22Rv1 (cell line): Measurements from ENCODE around the gene CLEC4F.

ENCODE experiments used
- H3K27ac ChIP-seq: fragments of 450-650 bp; 2 replicates; pipeline ENCODE4 v1.5.1; 2017
- CTCF ChIP-seq: fragments of 450-650 bp; IDR thresholded peaks from 2 replicates; pipeline ENCODE4 v1.5.1; 2017; ENCODE audit warnings: mild to moderate bottlenecking
- ZFX ChIP-seq: fragments of 450-650 bp; IDR thresholded peaks from 2 replicates; pipeline ENCODE4 v1.6.1; 2017; ENCODE audit warnings: antibody characterized with exemption, borderline replicate concordance

CLEC4F gene

GRCh38 chr2:70784320-70784719 lies 36.1 kb downstream of the CLEC4F start:
- TF ChIP-seq ZFX (no peak), CTCF (no peak)
- no peak overlapping the region for H3K27ac ChIP-seq

GRCh38 chr2:70779911-70780545 lies 40.4 kb downstream of the CLEC4F start:
- H3K27ac ChIP-seq: no peak overlapping the region
- no peak for TF ChIP-seq ZFX
- TF ChIP-seq CTCF: no peak

GRCh38 chr2:70779491-70779890 lies 40.9 kb downstream of the CLEC4F start:
- TF ChIP-seq CTCF (no peak), ZFX (no peak)
- no peak overlapping the region for H3K27ac ChIP-seq

- no peak for TF ChIP-seq CTCF
- no peak for TF ChIP-seq ZFX
- no peak overlapping the region for H3K27ac ChIP-seq
Observed at GRCh38 chr2:70778676-70779075, 41.7 kb downstream of the CLEC4F start.

- TF ChIP-seq ZFX (no peak), CTCF (no peak)
- no peak overlapping the region for H3K27ac ChIP-seq
Observed at GRCh38 chr2:70777450-70777849, 42.9 kb downstream of the CLEC4F start.

GRCh38 chr2:70776266-70776665 lies 44.1 kb downstream of the CLEC4F start:
- H3K27ac ChIP-seq: no peak overlapping the region
- TF ChIP-seq ZFX (no peak), CTCF (no peak)

GRCh38 chr2:70775141-70775540 lies 45.3 kb downstream of the CLEC4F start:
- H3K27ac ChIP-seq: no peak overlapping the region
- TF ChIP-seq ZFX (no peak), CTCF (no peak)
